Nephron progenitor cell (in vitro differentiated cells): ENCODE measurements around the gene TAOK2.
A peak's percentile ranks its signal among the peaks of the same experiment; 100 is the strongest.

ENCODE experiments used
- DNase-seq: peaks from one replicate; pipeline ENCODE4 v3.0.0; 2021
- H3K27ac Mint-ChIP-seq: 2 replicates; pipeline ENCODE4 v1.8.0; 2021; ENCODE audit warnings: mild to moderate bottlenecking, moderate library complexity, mixed read lengths
- H3K27me3 Mint-ChIP-seq: 2 replicates; pipeline ENCODE4 v1.8.0; 2021; ENCODE audit warnings: mild to moderate bottlenecking, low read depth, mixed read lengths; ENCODE audit not compliant: poor library complexity
- H3K36me3 Mint-ChIP-seq: 2 replicates; pipeline ENCODE4 v1.8.0; 2021; ENCODE audit warnings: low read depth, mixed read lengths
- H3K4me1 Mint-ChIP-seq: 2 replicates; pipeline ENCODE4 v1.8.0; 2021; ENCODE audit warnings: mixed read lengths
- H3K4me3 Mint-ChIP-seq: 2 replicates; pipeline ENCODE4 v1.8.0; 2021; ENCODE audit warnings: mild to moderate bottlenecking, moderate library complexity, mixed read lengths
- H3K9me3 Mint-ChIP-seq: 2 replicates; pipeline ENCODE4 v1.8.0; 2021; ENCODE audit warnings: mild to moderate bottlenecking, moderate library complexity, mixed read lengths
- CTCF ChIP-seq: fragments of 200-600 bp; sonication (generic); IDR thresholded peaks from 2 replicates; pipeline ENCODE4 v1.5.0; 2021; ENCODE audit warnings: antibody characterized with exemption

TAOK2 gene

GRCh38 chr16:29963021-29963743 is 10.5 kb upstream of the TAOK2 start:
- H3K27me3 Mint-ChIP-seq = no peaks in the 10 kb centered on the region
- peaks cover 18% of the 10 kb centered on the region for H3K4me1 Mint-ChIP-seq
- peak overlapping the region; percentile 90 for H3K4me3 Mint-ChIP-seq
- no peak for TF ChIP-seq CTCF
- no peaks in the 10 kb centered on the region for H3K9me3 Mint-ChIP-seq
- DNase-seq = no peak
- H3K36me3 Mint-ChIP-seq = peaks cover 20% of the 10 kb centered on the region
- no peak overlapping the region for H3K27ac Mint-ChIP-seq

GRCh38 chr16:29968205-29968604 is 5.5 kb upstream of the TAOK2 start:
- peaks cover 62% of the 10 kb centered on the region for H3K36me3 Mint-ChIP-seq
- no peak for DNase-seq
- no peak overlapping the region for H3K27ac Mint-ChIP-seq
- H3K4me3 Mint-ChIP-seq = no peak overlapping the region
- H3K27me3 Mint-ChIP-seq = peaks cover 8% of the 10 kb centered on the region
- peaks cover 15% of the 10 kb centered on the region for H3K9me3 Mint-ChIP-seq
- peaks cover 2% of the 10 kb centered on the region for H3K4me1 Mint-ChIP-seq
- no peak for TF ChIP-seq CTCF

GRCh38 chr16:29971304-29971703 is 2.4 kb upstream of the TAOK2 start:
- no peak overlapping the region for H3K27ac Mint-ChIP-seq

GRCh38 chr16:29972500-29972899 is 1.2 kb upstream of the TAOK2 start:
- H3K4me3 Mint-ChIP-seq = no peak overlapping the region
- H3K27me3 Mint-ChIP-seq = peaks cover 8% of the 10 kb centered on the region
- peaks cover 29% of the 10 kb centered on the region for H3K4me1 Mint-ChIP-seq
- no peak for TF ChIP-seq CTCF
- H3K9me3 Mint-ChIP-seq = peaks cover 17% of the 10 kb centered on the region
- no peak overlapping the region for H3K27ac Mint-ChIP-seq
- H3K36me3 Mint-ChIP-seq = peaks cover 49% of the 10 kb centered on the region
- no peak for DNase-seq

More at GRCh38 chr16:29971304-29971703, 2.4 kb upstream of the TAOK2 start:
- no peak for TF ChIP-seq CTCF
- H3K4me3 Mint-ChIP-seq = no peak overlapping the region
- H3K9me3 Mint-ChIP-seq = peaks cover 17% of the 10 kb centered on the region
- peaks cover 50% of the 10 kb centered on the region for H3K36me3 Mint-ChIP-seq
- peaks cover 17% of the 10 kb centered on the region for H3K4me1 Mint-ChIP-seq
- H3K27me3 Mint-ChIP-seq = peaks cover 8% of the 10 kb centered on the region
- DNase-seq = no peak

- no peak overlapping the region for H3K4me3 Mint-ChIP-seq
- H3K9me3 Mint-ChIP-seq = peaks cover 17% of the 10 kb centered on the region
- no peak overlapping the region for H3K27ac Mint-ChIP-seq
- no peak for TF ChIP-seq CTCF
- peaks cover 8% of the 10 kb centered on the region for H3K27me3 Mint-ChIP-seq
- peaks cover 48% of the 10 kb centered on the region for H3K36me3 Mint-ChIP-seq
- peaks cover 34% of the 10 kb centered on the region for H3K4me1 Mint-ChIP-seq
- DNase-seq = no peak
Observed at GRCh38 chr16:29972992-29973383, 680 bp upstream of the TAOK2 start.
